Fibroblast of pulmonary artery (primary cell): ENCODE results near the gene CNOT6.

Source experiments
- DNase-seq: peaks from one replicate; pipeline ENCODE4 v3.0.0-alpha.2; 2010; ENCODE audit warnings: low read depth
- H3K4me3 ChIP-seq: replicated peaks from 2 replicates; pipeline ENCODE4 v1.5.1; 2011; ENCODE audit warnings: low read depth, mild to moderate bottlenecking, control low read depth, low read length, moderate library complexity
- TF ChIP-seq, protein P1 (sequence below): IDR thresholded peaks from 2 replicates; pipeline ENCODE4 v1.5.1; 2011; ENCODE audit warnings: mild to moderate bottlenecking, control low read depth, low read length, inconsistent platforms; ENCODE audit errors: missing control alignments

The CNOT6 gene

DNA sequence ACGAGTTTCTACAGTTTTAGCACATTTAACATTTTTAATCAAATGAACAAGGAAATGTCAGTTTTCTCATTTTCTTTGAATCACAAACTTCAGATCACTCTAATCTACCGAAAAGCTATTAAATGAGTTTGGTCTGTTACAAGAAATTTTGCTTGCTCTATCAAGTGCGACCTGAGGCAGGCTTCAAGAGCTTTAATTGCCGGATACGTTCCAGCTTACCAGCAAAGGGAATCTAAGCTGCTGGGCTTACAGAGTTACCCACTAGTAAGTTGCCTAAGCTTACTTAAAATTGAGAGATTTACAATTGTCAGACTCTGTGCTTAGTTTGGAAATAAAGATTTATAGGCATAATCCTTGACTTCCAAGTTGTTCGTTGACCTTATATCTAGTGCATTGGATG is 86.5 kb downstream of the CNOT6 start:
- TF ChIP-seq, protein P1, sequence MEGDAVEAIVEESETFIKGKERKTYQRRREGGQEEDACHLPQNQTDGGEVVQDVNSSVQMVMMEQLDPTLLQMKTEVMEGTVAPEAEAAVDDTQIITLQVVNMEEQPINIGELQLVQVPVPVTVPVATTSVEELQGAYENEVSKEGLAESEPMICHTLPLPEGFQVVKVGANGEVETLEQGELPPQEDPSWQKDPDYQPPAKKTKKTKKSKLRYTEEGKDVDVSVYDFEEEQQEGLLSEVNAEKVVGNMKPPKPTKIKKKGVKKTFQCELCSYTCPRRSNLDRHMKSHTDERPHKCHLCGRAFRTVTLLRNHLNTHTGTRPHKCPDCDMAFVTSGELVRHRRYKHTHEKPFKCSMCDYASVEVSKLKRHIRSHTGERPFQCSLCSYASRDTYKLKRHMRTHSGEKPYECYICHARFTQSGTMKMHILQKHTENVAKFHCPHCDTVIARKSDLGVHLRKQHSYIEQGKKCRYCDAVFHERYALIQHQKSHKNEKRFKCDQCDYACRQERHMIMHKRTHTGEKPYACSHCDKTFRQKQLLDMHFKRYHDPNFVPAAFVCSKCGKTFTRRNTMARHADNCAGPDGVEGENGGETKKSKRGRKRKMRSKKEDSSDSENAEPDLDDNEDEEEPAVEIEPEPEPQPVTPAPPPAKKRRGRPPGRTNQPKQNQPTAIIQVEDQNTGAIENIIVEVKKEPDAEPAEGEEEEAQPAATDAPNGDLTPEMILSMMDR, result no peak
- no peak for DNase-seq
- H3K4me3 ChIP-seq, result no peak overlapping the region

DNA sequence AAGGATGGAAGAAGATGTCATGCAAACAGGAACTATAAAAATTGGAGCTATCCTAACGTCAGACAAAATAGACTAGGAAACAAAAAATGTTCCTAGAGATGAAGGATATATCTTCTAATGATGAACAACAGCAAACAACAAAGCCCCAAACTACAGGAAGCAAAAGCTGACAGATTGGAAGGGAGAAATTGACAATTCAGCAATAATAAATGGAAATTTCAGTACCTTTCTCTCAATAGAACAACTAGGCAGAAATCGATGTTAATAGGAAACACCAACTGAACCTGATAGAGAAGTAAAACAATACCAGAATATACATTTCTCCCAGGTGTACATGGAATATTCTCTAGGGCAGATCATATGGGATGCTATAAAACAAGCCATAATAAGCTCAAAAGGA is 89.6 kb downstream of the CNOT6 start:
- TF ChIP-seq, protein P1, result no peak
- H3K4me3 ChIP-seq, result no peak overlapping the region
- DNase-seq, result no peak

DNA sequence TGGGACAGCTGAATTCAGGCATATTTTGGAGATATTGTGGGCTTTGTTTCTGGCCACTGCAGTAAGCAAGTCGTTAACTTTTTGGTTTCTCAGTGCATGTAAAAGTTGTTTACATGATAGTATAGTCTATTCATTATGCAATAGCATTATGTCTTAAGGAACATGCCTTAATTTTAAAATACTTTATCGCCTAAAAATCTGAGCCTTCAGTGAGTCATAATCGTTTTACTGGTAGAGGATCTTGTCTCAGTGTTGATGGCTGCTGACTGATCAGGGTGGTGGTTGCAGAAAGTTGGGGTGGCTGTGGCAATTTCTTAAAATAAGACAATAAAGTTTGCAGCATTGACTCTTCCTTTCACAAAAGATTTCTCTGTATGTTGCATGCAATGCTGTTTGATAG is 92.0 kb downstream of the CNOT6 start:
- no peak overlapping the region for H3K4me3 ChIP-seq
- TF ChIP-seq, protein P1, result no peak
- DNase-seq, result no peak

DNA sequence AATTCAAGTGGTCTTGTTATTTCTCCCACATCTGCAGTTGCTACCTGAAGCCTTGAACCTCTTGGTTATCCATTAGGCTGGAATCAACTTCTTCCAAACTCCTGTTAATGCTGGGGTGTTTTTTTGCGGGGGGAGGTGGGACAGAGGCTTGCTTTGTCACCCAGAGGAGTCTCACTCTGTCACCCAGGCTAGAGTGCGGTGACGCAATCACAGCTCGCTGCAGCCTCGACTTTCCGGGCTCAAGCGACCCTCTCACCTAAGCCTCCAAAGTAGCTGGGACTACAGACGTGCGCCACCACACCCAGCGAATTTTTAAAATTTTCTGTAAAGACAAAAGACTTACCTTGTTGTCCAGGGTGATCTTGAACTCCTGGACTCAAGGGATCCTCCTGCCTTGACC is 92.7 kb downstream of the CNOT6 start:
- TF ChIP-seq, protein P1, result no peak
- no peak overlapping the region for H3K4me3 ChIP-seq
- no peak for DNase-seq

DNA sequence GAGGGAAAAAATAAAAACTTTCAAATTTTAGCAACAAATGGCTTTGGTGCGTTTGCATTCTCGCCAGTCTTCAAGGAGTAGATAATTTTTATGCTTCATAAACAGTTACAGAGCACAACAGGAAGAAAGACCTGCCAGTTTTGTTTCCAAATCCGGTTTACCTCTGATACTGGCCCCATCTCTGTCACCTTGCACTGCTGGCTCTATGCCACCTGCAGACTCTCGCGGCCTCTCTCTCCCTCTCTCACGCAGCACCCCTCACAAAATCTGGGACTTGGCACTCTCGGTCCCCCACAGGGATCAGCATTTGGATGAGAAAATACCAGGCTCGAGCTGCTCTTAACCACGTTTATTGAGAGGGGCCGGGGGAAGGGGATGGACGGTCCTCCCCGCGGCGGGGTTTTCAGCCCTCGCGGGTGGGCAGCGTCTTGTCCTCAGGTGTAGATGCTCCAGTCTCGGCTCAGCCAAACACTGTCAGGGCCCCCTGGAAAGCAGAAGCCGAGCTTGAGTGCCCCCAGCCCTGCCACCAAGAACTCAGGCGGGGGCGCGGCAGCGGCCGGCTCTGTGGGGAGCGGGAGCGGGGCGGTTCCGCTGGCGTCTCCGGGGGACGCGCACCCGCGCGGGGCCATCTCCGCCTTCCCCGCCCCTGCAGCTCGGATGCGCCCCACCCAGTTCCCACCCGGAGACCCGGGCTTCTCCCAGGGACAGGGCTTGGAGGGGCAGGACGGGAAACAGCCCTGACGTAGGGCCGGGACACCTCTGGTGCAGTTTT is 95.8 kb downstream of the CNOT6 start:
- TF ChIP-seq, protein P1, result no peak
- no peak for DNase-seq
- no peak overlapping the region for H3K4me3 ChIP-seq

DNA sequence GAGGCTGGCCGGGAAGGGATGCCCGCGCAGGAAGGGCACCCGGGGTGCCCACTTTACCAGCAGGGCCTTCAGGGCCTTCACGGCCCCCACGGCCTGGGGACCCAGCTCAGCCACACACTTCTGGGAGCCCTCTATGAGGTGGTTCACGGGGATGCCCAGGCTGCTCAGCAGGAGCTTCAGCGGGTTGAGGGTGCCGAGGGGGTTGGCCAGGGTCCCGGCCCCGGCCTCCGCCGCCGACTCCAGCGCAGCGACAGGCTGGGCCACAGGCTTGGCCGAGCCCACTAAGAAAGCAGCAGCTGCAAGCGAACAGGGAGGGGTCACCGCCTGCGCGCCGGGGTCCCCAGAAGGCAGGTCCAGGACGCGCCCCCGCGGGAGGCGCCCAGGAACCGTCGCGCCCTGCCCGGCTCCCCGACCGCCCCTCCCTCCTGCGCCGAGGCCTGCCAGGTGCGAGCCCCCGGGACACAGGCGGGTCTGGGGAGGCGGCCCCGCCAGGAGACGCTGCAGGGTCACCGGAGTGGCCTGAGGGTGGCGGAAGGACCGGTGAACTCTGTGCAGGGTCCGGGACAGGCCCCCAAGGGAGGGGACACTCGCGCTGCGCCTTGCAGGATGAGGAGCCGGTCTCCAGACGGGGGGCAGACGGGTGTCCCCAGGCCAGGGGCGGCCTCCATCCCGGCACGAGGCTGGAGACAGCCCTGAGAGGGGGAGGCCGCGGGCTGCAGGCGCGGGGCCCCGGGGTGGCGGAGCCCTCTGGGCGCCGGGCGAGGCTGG is 96.5 kb downstream of the CNOT6 start:
- H3K4me3 ChIP-seq, result no peak overlapping the region

More for the DNA sequence above, 96.5 kb downstream of the CNOT6 start:
- DNase-seq, result no peak
- TF ChIP-seq, protein P1, result no peak
